ENCODE results near the gene SMIM10L2A. TPM values are rescaled to one million over a fixed set of nuclear protein-coding genes. Genes with fewer than 3 reads are reported as not detected.

The SMIM10L2A gene
- total RNA-seq, 1 experiment from 2014 or later = 18.3 TPM

GRCh38 chrX:135436966-135437866 is 15.5 kb downstream of the SMIM10L2A start:
- Histone ChIP-seq H4K5ac (ENCODE audit: insufficient read length, low read depth, low read length) (no peak overlapping the region), H3K27me3 (ENCODE audit: insufficient read depth, low read length) (no peaks in the 10 kb centered on the region), H2AK5ac (ENCODE audit: insufficient read length, low read length) (no peak overlapping the region), H3K18ac (ENCODE audit: insufficient read length, low read depth, low read length) (no peak overlapping the region), H3K79me2 (ENCODE audit: insufficient read depth, low read length) (no peaks in the 10 kb centered on the region), H3K56ac (ENCODE audit: insufficient read length, low read depth, low read length) (no peak overlapping the region), H4K20me1 (ENCODE audit: control insufficient read depth, insufficient read depth, insufficient read length) (no peaks in the 10 kb centered on the region), H3K9ac (ENCODE audit: extremely low read depth, insufficient read length, low read length) (no peak overlapping the region), H4K91ac (ENCODE audit: insufficient read length, low read depth, low read length) (no peak overlapping the region), H2BK15ac (ENCODE audit: low read depth, low read length) (no peak overlapping the region), H3K23ac (ENCODE audit: insufficient read length, low read depth, low read length) (no peak overlapping the region), H3K4me1 (ENCODE audit: insufficient read depth, low read length) (no peaks in the 10 kb centered on the region), H2BK20ac (ENCODE audit: low read depth, low read length, poor library complexity, severe bottlenecking) (no peak overlapping the region), H2BK5ac (ENCODE audit: insufficient read length, low read length) (no peak overlapping the region), H3K27ac (ENCODE audit: insufficient read length, low read depth, low read length) (no peak overlapping the region), H3K4ac (ENCODE audit: low read depth, low read length) (no peak overlapping the region), H3K9me3 (ENCODE audit: control insufficient read depth, low read depth, low read length) (no peaks in the 10 kb centered on the region), H4K8ac (replicated peaks; ENCODE audit: insufficient read length, low read depth, low read length) (no peak overlapping the region), H3T11ph (ENCODE audit: low read length) (no peak overlapping the region), H2BK12ac (ENCODE audit: insufficient read length, low read depth, low read length) (no peak overlapping the region), H3K4me2 (ENCODE audit: insufficient read depth, insufficient read length, low read length) (no peak overlapping the region), H2BK120ac (ENCODE audit: low read depth, low read length, poor library complexity, severe bottlenecking) (no peak overlapping the region), H3K14ac (ENCODE audit: insufficient read depth, low read length) (no peak overlapping the region), H3K79me1 (ENCODE audit: insufficient read depth, low read depth, low read length, poor library complexity, severe bottlenecking) (no peaks in the 10 kb centered on the region), H3K23me2 (ENCODE audit: insufficient read length, low read depth, low read length, poor library complexity, severe bottlenecking) (no peaks in the 10 kb centered on the region), H2AFZ (ENCODE audit: low read length) (no peak overlapping the region)
- Mint-ChIP-seq H3K4me3 (no peak overlapping the region), H3K27me3 (ENCODE audit: low read depth) (peaks cover 7% of the 10 kb centered on the region), H3K36me3 (ENCODE audit: insufficient read depth in 1 of 3, low read depth in 3 of 3) (peaks cover 0 to 15% (median 7%) of the 10 kb centered on the region in 3 experiments), H3K27ac (no peak overlapping the region), H3K9me3 (peaks cover 56 to 78% of the 10 kb centered on the region in 2 experiments), H3K4me1 (0 out of 4 replicates have a peak, but pooled peaks cover 0 to 2% of the 10 kb centered on the region in 2 experiments)
- no CpG with 5 or more reads among the region's 49 CpGs for WGBS (ENCODE audit: extremely low coverage, insufficient read length, low lambda C conversion rate)
- no peak for TF ChIP-seq CTCF (conservative IDR thresholded peaks at IDR 0.05)
- DNase-seq = no peak
